PC-9 (cell line): ENCODE data around the gene MAMSTR. TPM values are rescaled to one million over a fixed set of nuclear protein-coding genes. Genes with fewer than 3 reads are reported as not detected.
"Not testable (repeated sequence)": the region's sequence is repeated elsewhere in the genome, so short reads cannot be mapped to it uniquely, and the experiment has no call there.

Experiments used
- BruUV-seq: library from RNA; stranded (reverse); fragments of 400-500 nt; replicated peaks from 2 replicates; lab custom pipeline; 2021; lab: Mats Ljungman, UMichigan
- CTCF ChIA-PET: fragments of 300-600 bp; sonication (Branson Sonifier 250); formaldehyde crosslinking; loops from one replicate; lab custom pipeline; 2022; ENCODE audit warnings: antibody characterized with exemption; lab: Charles Lee
- POLR2A ChIA-PET: fragments of 300-600 bp; sonication (Branson Sonifier 250); formaldehyde crosslinking; loops from one replicate; lab custom pipeline; 2022; ENCODE audit warnings: antibody characterized with exemption; ENCODE audit not compliant: unreplicated experiment; lab: Charles Lee
- DNase-seq, 2 experiments: peaks; one replicate each; pipeline versions ENCODE4 v3.0.0 to v3.0.0-alpha.2; 2015 to 2022; ENCODE audit warnings: mixed read lengths in 1 of 2
- H2AFZ ChIP-seq: fragments of 200-600 bp; sonication (generic); 2 replicates; pipeline ENCODE4 v1.8.1; 2017; ENCODE audit warnings: antibody characterized with exemption
- H3F3A ChIP-seq: fragments of 200-600 bp; sonication (generic); 2 replicates; pipeline ENCODE4 v1.8.1; 2017; ENCODE audit warnings: antibody characterized with exemption, mild to moderate bottlenecking, low read depth; ENCODE audit not compliant: insufficient read depth
- H3K27ac ChIP-seq: fragments of 200-600 bp; sonication (generic); 2 replicates; pipeline ENCODE4 v1.6.1; 2016; ENCODE audit warnings: mixed run types
- H3K27me3 ChIP-seq: fragments of 200-600 bp; sonication (generic); 2 replicates; pipeline ENCODE4 v1.6.1; 2016; ENCODE audit warnings: low read depth, mixed run types; ENCODE audit not compliant: insufficient read depth
- H3K36me3 ChIP-seq: fragments of 200-600 bp; sonication (generic); 2 replicates; pipeline ENCODE4 v1.6.1; 2016; ENCODE audit warnings: low read depth, mixed run types
- H3K4me1 ChIP-seq: fragments of 200-600 bp; sonication (generic); replicated peaks from 2 replicates; pipeline ENCODE4 v1.6.1; 2016; ENCODE audit warnings: mixed run types; ENCODE audit not compliant: insufficient read depth
- H3K4me2 ChIP-seq: fragments of 200-600 bp; sonication (generic); 2 replicates; pipeline ENCODE4 v1.6.1; 2017; ENCODE audit warnings: mixed run types
- H3K4me3 ChIP-seq: fragments of 200-600 bp; sonication (generic); 2 replicates; pipeline ENCODE4 v1.6.1; 2016; ENCODE audit warnings: mixed run types
- H3K79me2 ChIP-seq: fragments of 200-600 bp; sonication (generic); 2 replicates; pipeline ENCODE4 v1.6.1; 2017; ENCODE audit warnings: low read depth, mixed run types
- H3K9me2 ChIP-seq: fragments of 200-600 bp; sonication (generic); 2 replicates; pipeline ENCODE4 v1.8.1; 2017; ENCODE audit warnings: mild to moderate bottlenecking; ENCODE audit not compliant: insufficient read depth
- H3K9me3 ChIP-seq: fragments of 200-600 bp; sonication (generic); 2 replicates; pipeline ENCODE4 v1.8.1; 2016; ENCODE audit warnings: low read depth; ENCODE audit not compliant: insufficient read depth
- H4K20me1 ChIP-seq: fragments of 200-600 bp; sonication (generic); 2 replicates; pipeline ENCODE4 v1.8.1; 2017; ENCODE audit not compliant: insufficient read depth
- CTCF ChIP-seq: fragments of 200-600 bp; sonication (generic); conservative IDR thresholded peaks from 2 replicates; pipeline ENCODE4 v1.6.1; 2017; ENCODE audit warnings: mixed run types, antibody characterized with exemption, mild to moderate bottlenecking, moderate library complexity
- EZH2 ChIP-seq: fragments of 200-600 bp; sonication (generic); IDR thresholded peaks from 2 replicates; pipeline ENCODE4 v1.8.0; 2017; ENCODE audit warnings: antibody characterized with exemption, low read depth
- intact Hi-C: fragments of 100-400 bp; cut with micrococcal nuclease; formaldehyde crosslinking; loops from one replicate; pipeline ENCODE4 v1.10.0; 2022; ENCODE audit not compliant: unreplicated experiment
- total RNA-seq: library from RNA; stranded (reverse); gene quantifications from 2 replicates; pipeline ENCODE4 v1.2.3, GENCODE V29; 2021

Gene MAMSTR
- total RNA-seq, 1 experiment from 2014 or later: 2.6 TPM

GRCh38 chr19:48720251-48720612 is 707 bp upstream of the MAMSTR start:
- peaks cover 6% of the 10 kb centered on the region for H3K4me1 ChIP-seq
- H3F3A ChIP-seq: peaks cover 3% of the 10 kb centered on the region; the same call in 1 of the 2 replicates
- no peak for TF ChIP-seq EZH2
- TF ChIP-seq CTCF: no peak
- peak overlapping the region; percentile 69; the same call in 1 of the 2 replicates for H3K4me3 ChIP-seq
- peak overlapping the region; percentile 68 for H3K4me2 ChIP-seq
- no TSS peak for BruUV-seq
- H2AFZ ChIP-seq: no peak overlapping the region
- H4K20me1 ChIP-seq: no peaks in the 10 kb centered on the region
- DNase-seq: no peak
- ChIA-PET CTCF (no interaction called here), POLR2A (interaction anchor here (0.6 to 0.8 kb wide), 4 partner anchors 18 to 1284 kb away, joined by 3 read pairs; no protein-coding TSS in a partner anchor)
- no peaks in the 10 kb centered on the region for H3K36me3 ChIP-seq
- H3K9me2 ChIP-seq: no peaks in the 10 kb centered on the region
- no peaks in the 10 kb centered on the region for H3K9me3 ChIP-seq
- no peak overlapping the region for H3K27ac ChIP-seq
- intact Hi-C loops: no loop called here
- H3K79me2 ChIP-seq: peaks cover 4% of the 10 kb centered on the region; the same call in 1 of the 2 replicates
- H3K27me3 ChIP-seq: no peaks in the 10 kb centered on the region

- CTCF ChIA-PET: no interaction called here
- H3K27me3 ChIP-seq: no peaks in the 10 kb centered on the region
- peaks cover 9% of the 10 kb centered on the region; the same call in 1 of the 2 replicates for H3K79me2 ChIP-seq
- peaks cover 12% of the 10 kb centered on the region for H3K4me1 ChIP-seq
- no peak overlapping the region for H2AFZ ChIP-seq
- H3K4me2 ChIP-seq: no peak overlapping the region
- intact Hi-C loops: no loop called here
- H3K9me3 ChIP-seq: no peaks in the 10 kb centered on the region
- H4K20me1 ChIP-seq: no peaks in the 10 kb centered on the region
- no peaks in the 10 kb centered on the region for H3K36me3 ChIP-seq
- no peak for DNase-seq
- no peaks in the 10 kb centered on the region for H3K9me2 ChIP-seq
- H3F3A ChIP-seq: no peaks in the 10 kb centered on the region
- no peak overlapping the region for H3K27ac ChIP-seq
- TF ChIP-seq EZH2 (no peak), CTCF (no peak)
- no peak overlapping the region for H3K4me3 ChIP-seq
- POLR2A ChIA-PET: no interaction called here
- no TSS peak for BruUV-seq
These were observed 754 bp downstream of the MAMSTR start for GRCh38 chr19:48718711-48719231.

GRCh38 chr19:48718106-48718505 is 1.4 kb downstream of the MAMSTR start:
- Histone ChIP-seq H3K4me1 (peaks cover 14% of the 10 kb centered on the region), H3K79me2 (peaks cover 14% of the 10 kb centered on the region; the same call in 1 of the 2 replicates)
- POLR2A ChIA-PET, H4K20me1 ChIP-seq, H3K9me3 ChIP-seq, H3K4me2 ChIP-seq, H3K9me2 ChIP-seq, H2AFZ ChIP-seq, H3K27me3 ChIP-seq, H3K36me3 ChIP-seq, H3F3A ChIP-seq, CTCF ChIA-PET, BruUV-seq, H3K27ac ChIP-seq, H3K4me3 ChIP-seq, DNase-seq, intact Hi-C loops: not testable (repeated sequence)
